Hepatocyte (in vitro differentiated cells): Measurements from ENCODE around the gene GPHN. TPM values are rescaled to one million over a fixed set of nuclear protein-coding genes. Genes with fewer than 3 reads are reported as not detected.

ENCODE experiments used
- DNase-seq: peaks from one replicate; pipeline ENCODE4 v3.0.0-alpha.2; 2016; ENCODE audit warnings: low spot score
- H2AFZ ChIP-seq: fragments of 200-600 bp; sonication (generic); 2 replicates; pipeline ENCODE4 v1.6.0; 2016; ENCODE audit warnings: antibody characterized with exemption, mild to moderate bottlenecking
- H3K27ac ChIP-seq: fragments of 200-600 bp; sonication (generic); 2 replicates; pipeline ENCODE4 v1.5.1; 2016; ENCODE audit warnings: mild to moderate bottlenecking
- H3K27me3 ChIP-seq: fragments of 200-600 bp; sonication (generic); 2 replicates; pipeline ENCODE4 v1.6.1; 2016
- H3K36me3 ChIP-seq: fragments of 200-600 bp; sonication (generic); replicated peaks from 2 replicates; pipeline ENCODE4 v1.5.1; 2016; ENCODE audit warnings: low read depth; ENCODE audit not compliant: insufficient read depth
- H3K4me1 ChIP-seq: fragments of 200-600 bp; sonication (generic); 2 replicates; pipeline ENCODE4 v1.5.1; 2016; ENCODE audit warnings: mild to moderate bottlenecking, moderate library complexity; ENCODE audit not compliant: insufficient read depth
- H3K4me2 ChIP-seq: fragments of 200-600 bp; sonication (generic); 2 replicates; pipeline ENCODE4 v1.6.0; 2016
- H3K4me3 ChIP-seq: fragments of 200-600 bp; sonication (generic); 2 replicates; pipeline ENCODE4 v1.5.1; 2016; ENCODE audit warnings: mild to moderate bottlenecking
- H3K79me2 ChIP-seq: fragments of 200-600 bp; sonication (generic); 2 replicates; pipeline ENCODE4 v1.6.0; 2017; ENCODE audit warnings: mild to moderate bottlenecking
- H3K9me2 ChIP-seq: fragments of 200-600 bp; sonication (generic); replicated peaks from 2 replicates; pipeline ENCODE4 v1.6.0; 2017; ENCODE audit warnings: mild to moderate bottlenecking; ENCODE audit not compliant: insufficient read depth
- H3K9me3 ChIP-seq: fragments of 200-600 bp; sonication (generic); 2 replicates; pipeline ENCODE4 v1.5.1; 2016; ENCODE audit warnings: low read depth, mild to moderate bottlenecking
- H4K20me1 ChIP-seq: fragments of 200-600 bp; sonication (generic); 2 replicates; pipeline ENCODE4 v1.6.0; 2016; ENCODE audit warnings: mild to moderate bottlenecking; ENCODE audit not compliant: insufficient read depth, poor library complexity, severe bottlenecking
- CTCF ChIP-seq: fragments of 200-600 bp; sonication (generic); IDR thresholded peaks from 2 replicates; pipeline ENCODE4 v1.5.1; 2016; ENCODE audit warnings: antibody characterized with exemption, mild to moderate bottlenecking; ENCODE audit not compliant: poor library complexity
- EZH2 ChIP-seq: fragments of 200-600 bp; sonication (generic); IDR thresholded peaks from 2 replicates; pipeline ENCODE4 v1.6.1; 2016; ENCODE audit warnings: antibody characterized with exemption, mild to moderate bottlenecking, borderline replicate concordance
- EZH2phosphoT487 ChIP-seq: fragments of 200-600 bp; sonication (generic); IDR thresholded peaks from one replicate; pipeline ENCODE4 v1.6.1; 2018; ENCODE audit warnings: antibody characterized with exemption, mild to moderate bottlenecking, low read depth, moderate library complexity; ENCODE audit not compliant: unreplicated experiment, severe bottlenecking
- WGBS: methylation state at CpG from one replicate; pipeline ENCODE4 v1.1.6; 2016; ENCODE audit warnings: low lambda C conversion rate; ENCODE audit errors: missing lambda C conversion rate; 5-methylcytosine and 5-hydroxymethylcytosine counted together
- polyA plus RNA-seq: library from polyadenylated mRNA; unstranded; fragments of >200 nt; fragmentation: Nextera tagmentation; extraction: Ambion mirVana; gene quantifications from 2 replicates; pipeline ENCODE4 v1.2.1, GENCODE V29; 2016
- total RNA-seq: library from RNA; depleted of rRNA; stranded (reverse); fragments of >200 nt; gene quantifications from 2 replicates; pipeline ENCODE4 v1.2.3, GENCODE V29; 2014

Gene GPHN
- total and polyA plus RNA-seq, 2 experiments from 2014 or later: 9.3 to 10.7 TPM

DNA sequence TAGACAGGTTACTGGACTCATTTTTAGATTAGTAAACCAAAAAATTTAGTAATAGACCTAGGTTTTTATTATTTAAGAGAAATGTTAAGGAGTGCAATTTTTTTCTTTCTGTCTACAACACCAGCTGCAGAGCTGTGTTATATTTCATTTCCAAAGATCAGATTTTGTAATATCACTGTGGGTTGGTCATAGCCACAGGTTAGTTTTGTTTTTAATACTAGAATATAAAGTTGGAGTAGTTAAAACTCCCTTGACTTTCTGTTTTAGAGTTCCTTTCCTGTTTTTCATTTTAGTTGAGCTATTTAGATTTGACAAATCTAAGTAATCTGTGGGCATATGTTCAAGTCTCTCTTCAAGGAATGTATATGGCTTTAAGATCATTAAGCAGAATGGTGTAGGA lies 650.6 kb downstream of the GPHN start:
- H3K79me2 ChIP-seq: no peaks in the 10 kb centered on the region
- no peak for DNase-seq
- no peaks in the 10 kb centered on the region for H3K9me3 ChIP-seq
- no peaks in the 10 kb centered on the region for H4K20me1 ChIP-seq
- no peak overlapping the region for H3K4me2 ChIP-seq
- H3K4me1 ChIP-seq: no peaks in the 10 kb centered on the region
- H3K4me3 ChIP-seq: no peak overlapping the region
- H3K36me3 ChIP-seq: no peaks in the 10 kb centered on the region
- no peaks in the 10 kb centered on the region for H3K9me2 ChIP-seq
- H3K27ac ChIP-seq: no peak overlapping the region
- TF ChIP-seq EZH2 (no peak), CTCF (no peak)
- no peak overlapping the region for H2AFZ ChIP-seq
- H3K27me3 ChIP-seq: no peaks in the 10 kb centered on the region

DNA sequence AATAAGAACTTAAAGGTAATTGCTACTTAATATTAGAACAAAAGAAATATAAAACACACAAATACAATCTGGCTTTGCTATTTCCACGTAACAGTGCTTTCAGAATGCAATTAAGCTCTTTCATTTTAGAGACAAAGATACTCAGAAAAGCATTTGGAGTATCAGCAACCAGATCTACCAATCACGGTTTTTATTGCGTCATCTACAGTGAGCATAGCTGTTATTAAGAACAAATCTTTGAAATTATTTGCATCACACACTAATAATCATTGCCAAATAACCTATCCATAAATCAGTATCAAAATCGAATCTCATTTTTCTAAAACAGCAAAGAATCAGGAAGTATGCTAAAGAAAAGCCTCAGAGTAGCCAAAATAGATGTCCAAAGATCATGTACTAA lies 654.4 kb downstream of the GPHN start:
- Histone ChIP-seq H4K20me1 (no peaks in the 10 kb centered on the region), H3K9me3 (no peaks in the 10 kb centered on the region)

DNA sequence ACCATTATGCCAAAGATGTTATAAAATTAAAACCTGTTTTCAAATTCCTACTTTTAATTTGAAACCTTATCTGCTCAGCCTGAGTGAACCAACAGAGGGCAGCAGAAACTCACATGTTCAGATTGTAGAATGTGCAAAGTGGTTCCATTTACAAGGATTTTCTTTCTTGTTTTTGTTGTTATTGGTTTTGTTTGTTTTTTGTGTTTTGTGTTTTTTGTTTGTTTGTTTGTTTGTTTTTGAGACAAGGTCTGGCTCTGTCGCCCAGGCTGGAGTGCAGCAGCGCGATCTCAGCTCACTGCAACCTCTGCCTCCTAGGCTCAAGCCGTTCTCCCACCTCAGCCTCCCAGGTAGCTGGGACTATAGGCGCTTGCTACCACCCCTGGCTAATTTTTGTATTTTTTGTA lies 658.5 kb downstream of the GPHN start:
- Histone ChIP-seq H4K20me1 (no peaks in the 10 kb centered on the region), H2AFZ (no peak overlapping the region), H3K27me3 (no peaks in the 10 kb centered on the region), H3K9me2 (no peaks in the 10 kb centered on the region), H3K36me3 (no peaks in the 10 kb centered on the region), H3K27ac (no peak overlapping the region), H3K4me3 (no peak overlapping the region), H3K4me2 (no peak overlapping the region), H3K4me1 (no peaks in the 10 kb centered on the region), H3K79me2 (no peaks in the 10 kb centered on the region), H3K9me3 (no peaks in the 10 kb centered on the region)
- WGBS: 75% methylated on average over 5 of the region's 5 CpGs
- TF ChIP-seq CTCF (peak; percentile 93), EZH2 (no peak)
- peak; percentile 51 for DNase-seq

More for the DNA sequence above, 654.4 kb downstream of the GPHN start:
- no peaks in the 10 kb centered on the region for H3K27me3 ChIP-seq
- no peak overlapping the region for H3K4me2 ChIP-seq
- WGBS: 90% methylated on average over 4 of the region's 4 CpGs
- H3K9me2 ChIP-seq: no peaks in the 10 kb centered on the region
- no peak for DNase-seq
- no peaks in the 10 kb centered on the region for H3K36me3 ChIP-seq
- no peak overlapping the region for H2AFZ ChIP-seq
- TF ChIP-seq EZH2 (no peak), EZH2phosphoT487 (no peak), CTCF (no peak)
- H3K4me1 ChIP-seq: no peaks in the 10 kb centered on the region
- H3K79me2 ChIP-seq: no peaks in the 10 kb centered on the region
- H3K27ac ChIP-seq: no peak overlapping the region
- no peak overlapping the region for H3K4me3 ChIP-seq

GRCh38 chr14:67167420-67168109 lies 659.6 kb downstream of the GPHN start:
- H3K79me2 ChIP-seq: no peaks in the 10 kb centered on the region
- DNase-seq: no peak
- WGBS: 71% methylated on average over 2 of the region's 2 CpGs
- no peaks in the 10 kb centered on the region for H3K4me1 ChIP-seq
- no peaks in the 10 kb centered on the region for H3K9me2 ChIP-seq
- no peaks in the 10 kb centered on the region for H3K36me3 ChIP-seq
- H3K27ac ChIP-seq: no peak overlapping the region
- no peak overlapping the region for H3K4me3 ChIP-seq
- no peak overlapping the region for H3K4me2 ChIP-seq
- H4K20me1 ChIP-seq: no peaks in the 10 kb centered on the region
- TF ChIP-seq EZH2: no peak
- TF ChIP-seq EZH2phosphoT487: no peak
- TF ChIP-seq CTCF: no peak
- no peaks in the 10 kb centered on the region for H3K9me3 ChIP-seq
- H2AFZ ChIP-seq: no peak overlapping the region
- H3K27me3 ChIP-seq: no peaks in the 10 kb centered on the region
